ENCODE measurements around the gene LILRB5. TPM values are rescaled to one million over a fixed set of nuclear protein-coding genes. Genes with fewer than 3 reads are reported as not detected.
A peak's percentile ranks its signal among the peaks of the same experiment; 100 is the strongest.
"Not testable (repeated sequence)": the region's sequence is repeated elsewhere in the genome, so short reads cannot be mapped to it uniquely, and the experiment has no call there.

LILRB5 gene
- total RNA-seq, 1 donor from 2014 or later, result 5.3 TPM

DNA sequence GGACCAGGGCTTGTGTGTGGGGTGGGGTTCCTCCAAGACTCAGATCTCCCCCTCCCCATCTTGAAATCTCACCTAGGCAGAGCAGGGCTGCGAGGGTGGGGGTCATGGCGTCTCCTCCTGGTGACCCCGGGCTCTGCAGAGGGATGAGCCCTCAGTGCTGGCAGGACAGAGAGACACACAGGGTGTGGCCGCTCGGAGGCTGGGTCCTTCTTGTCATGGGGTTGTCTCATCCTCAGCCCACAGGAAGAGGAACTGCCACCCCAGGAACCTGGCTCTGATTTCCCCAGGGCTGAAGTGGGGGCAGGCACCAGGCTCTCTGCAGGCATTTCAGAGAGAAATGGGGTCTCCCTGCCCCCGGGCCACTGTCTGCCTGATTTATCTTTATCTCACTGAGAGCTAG, 14.4 kb downstream of the LILRB5 start, which contains the start of gene LILRA6:
Gene LILRA6, minus strand, starts transcription at position 145 of the 400 bp plus-strand sequence.
- DNase-seq (ENCODE audit: low spot score), result peak; percentile 25

GRCh38 chr19:54242234-54242633, 14.8 kb downstream of the LILRB5 start:
- DNase-seq (ENCODE audit: low spot score), result peak; percentile 9

GRCh38 chr19:54240372-54241336, 16.4 kb downstream of the LILRB5 start:
- DNase-seq (ENCODE audit: low spot score), result peak; percentile 29

- peak; percentile 42 for DNase-seq (ENCODE audit: low spot score)
These were observed 17.3 kb downstream of the LILRB5 start for GRCh38 chr19:54239491-54240371.

DNA sequence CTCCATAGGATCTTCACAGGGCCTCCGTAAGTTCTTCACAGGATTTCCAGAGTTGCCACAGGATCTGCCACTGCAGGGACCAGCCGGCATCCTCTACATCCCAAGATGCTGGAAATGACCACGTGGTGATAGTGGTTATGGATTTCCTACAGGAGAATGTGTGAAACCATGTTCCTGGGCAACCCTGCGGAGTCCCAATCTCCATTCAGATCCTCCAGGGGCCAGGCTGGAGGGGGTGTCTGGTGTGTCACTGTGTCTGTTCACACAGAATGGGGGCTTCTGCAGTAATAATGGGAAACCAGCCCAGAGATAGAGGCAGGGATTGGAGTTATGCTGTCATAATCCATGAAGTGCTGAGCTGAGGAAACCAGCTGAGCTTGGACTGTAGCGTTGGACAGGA, 23.1 kb downstream of the LILRB5 start:
- DNase-seq (ENCODE audit: low spot score), result no peak

- DNase-seq (ENCODE audit: low spot score), result peak; percentile 90
These were observed 25.8 kb downstream of the LILRB5 start for GRCh38 chr19:54231077-54231931.

DNA sequence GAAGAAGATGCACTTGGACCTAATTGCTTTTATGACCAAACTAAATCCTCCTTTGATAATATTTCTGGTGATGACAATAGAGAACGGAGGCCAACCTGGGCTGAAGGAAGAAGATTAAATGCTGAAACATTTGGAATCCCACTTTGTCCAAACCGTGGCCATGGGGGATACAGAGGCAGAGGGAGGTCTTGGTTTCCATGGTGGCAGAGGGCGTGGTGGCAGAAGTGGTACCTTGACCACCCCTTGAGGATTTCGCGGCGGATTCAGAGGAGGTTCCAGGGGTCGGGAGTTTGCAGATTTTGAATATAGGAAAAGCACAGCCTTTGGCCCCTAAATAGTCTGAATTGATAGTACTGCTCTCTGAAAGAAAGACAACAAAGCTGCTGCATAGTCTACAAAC, 27.0 kb downstream of the LILRB5 start:
- DNase-seq (ENCODE audit: low spot score), result no peak

- no peak for DNase-seq (ENCODE audit: low spot score)
These were observed 27.9 kb downstream of the LILRB5 start for GRCh38 chr19:54229146-54229545.

DNA sequence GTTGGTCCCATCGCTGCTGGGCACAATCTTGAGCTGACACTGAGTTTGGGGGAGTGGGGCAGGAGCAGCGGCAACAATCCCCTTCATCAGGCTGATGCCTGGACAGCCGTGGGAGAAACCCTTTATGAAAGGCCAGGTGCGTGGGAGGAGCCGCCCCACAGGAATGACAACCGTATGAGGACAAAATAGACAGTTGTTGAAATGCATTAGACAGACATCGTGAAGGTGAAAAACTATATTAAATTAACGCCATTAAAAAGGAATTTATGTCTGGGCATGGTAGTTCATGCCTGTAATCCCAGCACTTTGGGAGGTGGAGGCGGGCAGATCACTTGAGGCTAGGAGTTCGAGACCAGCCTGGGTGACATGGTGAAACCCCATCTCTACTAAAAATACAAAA, 32.5 kb downstream of the LILRB5 start:
- not testable (repeated sequence) for DNase-seq (ENCODE audit: low spot score)

GRCh38 chr19:54223937-54224281, 33.2 kb downstream of the LILRB5 start:
- not testable (repeated sequence) for DNase-seq (ENCODE audit: low spot score)

- not testable (repeated sequence) for DNase-seq (ENCODE audit: low spot score)
These were observed 33.7 kb downstream of the LILRB5 start for GRCh38 chr19:54223277-54223936.

- DNase-seq (ENCODE audit: low spot score), result not testable (repeated sequence)
These were observed 34.4 kb downstream of the LILRB5 start, which contains the start of gene LILRB3 for GRCh38 chr19:54222474-54223276. LILRB3 (minus strand) TSS chr19:54223007; CDS start chr19:54222976, 31 bp downstream.

DNA sequence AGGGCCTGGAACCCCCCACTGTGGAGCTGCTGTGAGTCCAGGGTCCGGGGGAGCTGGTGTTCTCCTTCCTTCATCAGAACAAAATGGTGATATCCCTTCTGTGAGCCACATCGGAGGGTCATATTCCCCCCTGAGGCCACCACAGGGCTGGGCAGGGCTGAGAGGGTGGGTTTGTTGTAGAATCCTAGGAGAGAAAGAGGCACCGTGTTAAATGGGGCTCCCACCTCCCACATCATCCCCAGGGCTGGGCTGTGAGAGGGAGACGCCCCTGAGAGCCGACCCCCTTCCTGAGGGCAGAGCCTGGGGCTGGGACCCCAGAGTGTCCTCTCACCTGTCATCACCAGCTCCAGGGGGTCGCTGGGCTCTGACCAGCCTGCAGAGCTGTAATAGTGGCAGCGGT, 35.1 kb downstream of the LILRB5 start:
- not testable (repeated sequence) for DNase-seq (ENCODE audit: low spot score)

DNA sequence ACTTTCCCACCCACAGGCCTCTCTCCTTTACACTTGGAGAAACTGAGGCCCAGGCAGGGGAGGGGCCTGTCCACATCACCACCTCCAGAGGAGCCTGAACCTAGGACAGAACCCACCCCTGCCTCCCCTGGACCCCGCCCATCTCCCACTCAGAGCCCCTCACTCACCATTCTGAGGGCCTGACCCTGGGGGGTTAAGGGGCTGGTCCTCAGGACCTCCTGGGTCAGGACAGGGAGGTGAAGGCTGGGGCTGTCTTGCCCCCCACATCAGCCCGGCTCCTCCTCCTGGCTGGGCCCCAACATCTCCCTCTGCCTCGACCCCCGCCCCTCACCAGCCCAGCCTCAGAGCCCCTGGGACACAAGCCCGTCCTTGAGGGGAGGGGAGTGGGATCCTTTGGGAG, 37.4 kb downstream of the LILRB5 start:
- DNase-seq (ENCODE audit: low spot score), result not testable (repeated sequence)

GRCh38 chr19:54218960-54219661, 38.0 kb downstream of the LILRB5 start:
- DNase-seq (ENCODE audit: low spot score), result no peak

GRCh38 chr19:54218259-54218658, 38.8 kb downstream of the LILRB5 start:
- DNase-seq (ENCODE audit: low spot score), result no peak

- not testable (repeated sequence) for DNase-seq (ENCODE audit: low spot score)
These were observed 39.4 kb downstream of the LILRB5 start for GRCh38 chr19:54217517-54218247.

GRCh38 chr19:54216869-54217268, 40.2 kb downstream of the LILRB5 start:
- DNase-seq (ENCODE audit: low spot score), result no peak
